GM18505 (cell line): ENCODE data around the gene PPP3CA.
"Not testable (repeated sequence)": the region's sequence is repeated elsewhere in the genome, so short reads cannot be mapped to it uniquely, and the experiment has no call there.

Experiments used
- ATAC-seq: cut with Tn5 transposase; IDR thresholded peaks from one replicate; pipeline ENCODE4 v1.9.1; 2021; ENCODE audit not compliant: unreplicated experiment
- POLR2A ChIP-seq: IDR thresholded peaks from 4 replicates; pipeline ENCODE4 v1.6.1; 2011; ENCODE audit warnings: borderline replicate concordance; ENCODE audit not compliant: insufficient read depth, insufficient read length; ENCODE audit errors: extremely low read depth

Gene PPP3CA

GRCh38 chr4:101126059-101126458, 221.3 kb downstream of the PPP3CA start:
- no peak for TF ChIP-seq POLR2A
- no peak for ATAC-seq

GRCh38 chr4:101125045-101125942, 222.0 kb downstream of the PPP3CA start:
- TF ChIP-seq POLR2A, result no peak
- no peak for ATAC-seq

- TF ChIP-seq POLR2A, result no peak
These were observed 224.1 kb downstream of the PPP3CA start for GRCh38 chr4:101123231-101123630.

GRCh38 chr4:101122019-101122418, 225.3 kb downstream of the PPP3CA start:
- TF ChIP-seq POLR2A, result no peak
- ATAC-seq, result no peak

More at GRCh38 chr4:101123231-101123630, 224.1 kb downstream of the PPP3CA start:
- no peak for ATAC-seq

GRCh38 chr4:101119141-101119540, 228.2 kb downstream of the PPP3CA start:
- no peak for TF ChIP-seq POLR2A
- no peak for ATAC-seq

GRCh38 chr4:101118617-101119016, 228.7 kb downstream of the PPP3CA start:
- no peak for ATAC-seq
- TF ChIP-seq POLR2A, result no peak

GRCh38 chr4:101115887-101116286, 231.4 kb downstream of the PPP3CA start:
- no peak for TF ChIP-seq POLR2A
- no peak for ATAC-seq

GRCh38 chr4:101114936-101115372, 232.4 kb downstream of the PPP3CA start:
- no peak for ATAC-seq

GRCh38 chr4:101104312-101105052, 242.8 kb downstream of the PPP3CA start:
- no peak for TF ChIP-seq POLR2A
- ATAC-seq, result no peak

More at GRCh38 chr4:101114936-101115372, 232.4 kb downstream of the PPP3CA start:
- TF ChIP-seq POLR2A, result no peak

GRCh38 chr4:101103381-101104142, 243.8 kb downstream of the PPP3CA start:
- no peak for TF ChIP-seq POLR2A
- ATAC-seq, result peak; percentile 92

GRCh38 chr4:101102114-101102742, 245.1 kb downstream of the PPP3CA start:
- no peak for ATAC-seq
- TF ChIP-seq POLR2A, result no peak

- ATAC-seq, result no peak
- no peak for TF ChIP-seq POLR2A
These were observed 246.3 kb downstream of the PPP3CA start for GRCh38 chr4:101101072-101101471.

GRCh38 chr4:101098666-101099400, 248.5 kb downstream of the PPP3CA start:
- no peak for TF ChIP-seq POLR2A
- ATAC-seq, result no peak

GRCh38 chr4:101092609-101093008, 254.7 kb downstream of the PPP3CA start:
- not testable (repeated sequence) for ATAC-seq
